ENCODE data around the gene TOM1L1. TPM values are rescaled to one million over a fixed set of nuclear protein-coding genes. Genes with fewer than 3 reads are reported as not detected.

Gene TOM1L1
- total RNA-seq, 6 experiments from 2014 or later: 15.4 to 26.0 (median 21.7) TPM

DNA sequence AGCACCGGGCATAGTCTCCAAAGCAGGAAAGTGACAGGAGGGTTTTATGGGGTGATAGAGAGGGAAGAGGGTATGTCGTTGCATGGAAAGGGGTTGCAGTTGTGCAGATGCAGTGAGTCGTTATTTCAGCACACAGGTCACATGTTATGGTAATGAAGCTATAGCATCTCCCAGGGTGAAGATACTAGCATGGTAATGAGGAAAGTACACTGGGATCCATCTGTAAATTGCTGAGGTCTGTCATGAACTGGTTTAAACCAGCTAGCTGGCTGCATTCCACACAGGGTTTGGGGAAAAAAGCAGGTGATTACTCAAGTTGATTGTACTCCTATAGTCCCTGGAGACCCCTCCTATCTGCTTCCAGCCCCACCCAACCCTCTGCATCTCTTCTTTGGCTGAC is 56.1 kb downstream of the TOM1L1 start:
- Mint-ChIP-seq H3K9me3 (no peaks in the 10 kb centered on the region), H3K36me3 (ENCODE audit: low read depth) (peaks cover 36% of the 10 kb centered on the region), H3K4me1 (ENCODE audit: low read depth) (no peaks in the 10 kb centered on the region), H3K27me3 (ENCODE audit: insufficient read depth) (peaks cover 2% of the 10 kb centered on the region; the same call in 1 of the 2 replicates), H3K27ac (no peak overlapping the region), H3K4me3 (no peak overlapping the region)
- TF ChIP-seq, protein P1, sequence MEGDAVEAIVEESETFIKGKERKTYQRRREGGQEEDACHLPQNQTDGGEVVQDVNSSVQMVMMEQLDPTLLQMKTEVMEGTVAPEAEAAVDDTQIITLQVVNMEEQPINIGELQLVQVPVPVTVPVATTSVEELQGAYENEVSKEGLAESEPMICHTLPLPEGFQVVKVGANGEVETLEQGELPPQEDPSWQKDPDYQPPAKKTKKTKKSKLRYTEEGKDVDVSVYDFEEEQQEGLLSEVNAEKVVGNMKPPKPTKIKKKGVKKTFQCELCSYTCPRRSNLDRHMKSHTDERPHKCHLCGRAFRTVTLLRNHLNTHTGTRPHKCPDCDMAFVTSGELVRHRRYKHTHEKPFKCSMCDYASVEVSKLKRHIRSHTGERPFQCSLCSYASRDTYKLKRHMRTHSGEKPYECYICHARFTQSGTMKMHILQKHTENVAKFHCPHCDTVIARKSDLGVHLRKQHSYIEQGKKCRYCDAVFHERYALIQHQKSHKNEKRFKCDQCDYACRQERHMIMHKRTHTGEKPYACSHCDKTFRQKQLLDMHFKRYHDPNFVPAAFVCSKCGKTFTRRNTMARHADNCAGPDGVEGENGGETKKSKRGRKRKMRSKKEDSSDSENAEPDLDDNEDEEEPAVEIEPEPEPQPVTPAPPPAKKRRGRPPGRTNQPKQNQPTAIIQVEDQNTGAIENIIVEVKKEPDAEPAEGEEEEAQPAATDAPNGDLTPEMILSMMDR (IDR thresholded peaks at IDR 0.05): no peak
- DNase-seq: no peak

DNA sequence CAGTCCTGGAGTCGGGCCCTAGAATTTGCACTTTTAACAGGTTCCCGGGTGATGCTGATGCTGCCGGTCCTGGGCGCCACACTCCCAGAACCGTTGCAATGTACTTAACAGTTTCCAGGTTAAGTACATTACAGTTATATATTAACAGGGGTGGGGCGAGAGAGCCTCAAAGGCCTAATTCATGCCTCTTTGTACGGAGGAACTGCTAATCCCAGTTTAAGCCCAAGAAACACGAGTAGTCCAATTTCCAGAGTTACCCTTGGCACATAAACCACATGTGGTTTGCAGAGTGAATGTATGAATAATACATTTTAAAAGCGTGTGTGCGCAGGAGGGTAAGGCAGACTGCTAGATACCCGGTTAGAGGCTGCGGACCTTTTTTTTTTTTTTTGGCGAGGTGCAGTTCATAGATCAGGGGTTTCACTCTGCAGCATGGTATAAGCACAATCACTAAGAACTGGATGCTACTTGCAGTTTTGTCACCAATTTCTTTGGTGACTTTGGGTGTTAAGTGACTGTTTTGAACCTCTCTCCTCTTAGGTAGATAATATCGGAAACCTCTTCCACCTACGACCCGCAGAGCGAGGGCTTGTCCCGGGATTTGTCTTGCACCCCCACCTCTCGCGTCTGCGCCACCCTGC is 67.1 kb downstream of the TOM1L1 start:
- Mint-ChIP-seq H3K27me3 (ENCODE audit: insufficient read depth) (peaks cover 1% of the 10 kb centered on the region; the same call in 1 of the 2 replicates), H3K36me3 (ENCODE audit: low read depth) (0 out of 2 replicates have a peak, but pooled peaks cover 8% of the 10 kb centered on the region), H3K4me1 (ENCODE audit: low read depth) (peaks cover 16% of the 10 kb centered on the region), H3K4me3 (no peak overlapping the region), H3K9me3 (no peaks in the 10 kb centered on the region), H3K27ac (no peak overlapping the region)
- TF ChIP-seq, protein P1 (IDR thresholded peaks at IDR 0.05): no peak; the same call in 1 of the 2 replicates
- peak; percentile 29 for DNase-seq

DNA sequence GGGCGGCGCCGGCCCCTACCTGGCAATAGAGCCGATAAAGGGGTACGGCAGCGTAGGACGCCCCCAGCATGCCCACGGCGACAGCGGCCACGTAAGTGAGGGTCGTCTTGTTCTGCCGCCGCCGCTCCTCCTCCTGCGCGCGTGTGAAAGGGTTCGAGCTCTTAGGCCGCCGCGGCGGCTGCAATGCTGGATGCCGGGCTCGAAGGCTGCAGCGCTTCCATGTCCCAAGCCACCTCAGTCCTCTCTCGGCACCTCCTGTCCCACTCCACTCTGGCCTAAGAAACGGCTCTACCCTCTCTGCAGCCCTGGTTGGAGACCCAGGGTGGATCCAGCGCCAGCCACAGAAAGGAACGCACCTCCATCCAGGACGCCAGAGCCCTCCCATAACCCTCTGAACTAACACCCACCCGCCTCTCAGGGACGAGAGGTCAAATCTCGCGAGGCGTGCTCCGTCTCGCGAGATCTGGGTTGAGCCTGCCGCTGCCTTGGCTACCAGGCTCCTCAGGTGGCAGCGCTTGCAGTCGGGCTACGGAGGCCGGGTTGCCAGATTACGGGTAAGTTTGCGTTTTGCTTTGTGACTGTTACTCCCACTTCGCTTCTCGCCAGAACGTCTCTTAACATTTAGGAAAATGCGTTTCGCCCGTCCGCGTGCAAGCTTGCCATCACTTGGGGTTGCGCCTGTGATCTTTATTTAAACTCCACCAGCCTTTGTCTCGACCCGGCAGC is 67.8 kb downstream of the TOM1L1 start, which contains the start of the genes COX11 and STXBP4:
Gene COX11, minus strand, starts transcription at position 393 of the 726 bp plus-strand sequence. Its CDS starts 8 bp downstream, at position 385.
Gene STXBP4, plus strand, starts transcription at position 504 of the 726 bp plus-strand sequence. CDS start 17,455 bp downstream, outside the sequence.
- peaks cover 1% of the 10 kb centered on the region; the same call in 1 of the 2 replicates for H3K27me3 Mint-ChIP-seq (ENCODE audit: insufficient read depth)
- DNase-seq: peak; percentile 93
- TF ChIP-seq, protein P1 (IDR thresholded peaks at IDR 0.05): peak; percentile 69
- 0 out of 2 replicates have a peak, but pooled peaks cover 8% of the 10 kb centered on the region for H3K36me3 Mint-ChIP-seq (ENCODE audit: low read depth)
- no peak within 1 kb of the TSS for H3K27ac Mint-ChIP-seq
- H3K4me3 Mint-ChIP-seq: no peak within 1 kb of the TSS
- H3K9me3 Mint-ChIP-seq: no peaks in the 10 kb centered on the region
- H3K4me1 Mint-ChIP-seq (ENCODE audit: low read depth): peaks cover 16% of the 10 kb centered on the region

DNA sequence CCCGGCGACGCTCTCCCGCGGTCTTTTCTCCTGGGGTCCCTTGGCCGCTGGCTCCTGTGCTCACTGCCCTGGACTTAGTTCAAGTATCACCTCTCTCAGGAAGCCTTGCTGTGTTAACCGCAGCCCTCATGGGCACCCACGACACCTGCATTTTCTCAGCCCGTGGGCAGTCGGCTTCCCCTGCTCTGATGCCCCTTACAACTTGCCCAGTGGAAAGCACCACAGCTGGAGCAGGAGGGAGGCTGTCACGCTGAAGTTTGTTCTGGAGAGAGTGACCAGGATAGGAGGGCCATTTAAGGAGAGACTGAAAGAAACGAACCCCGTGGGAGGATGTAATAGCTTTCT is 68.3 kb downstream of the TOM1L1 start:
- peaks cover 1% of the 10 kb centered on the region; the same call in 1 of the 2 replicates for H3K27me3 Mint-ChIP-seq (ENCODE audit: insufficient read depth)
- H3K9me3 Mint-ChIP-seq: no peaks in the 10 kb centered on the region
- H3K4me1 Mint-ChIP-seq (ENCODE audit: low read depth): peaks cover 16% of the 10 kb centered on the region
- TF ChIP-seq, protein P1 (IDR thresholded peaks at IDR 0.05): no peak
- H3K4me3 Mint-ChIP-seq: no peak overlapping the region
- peak; percentile 5 for DNase-seq
- 0 out of 2 replicates have a peak, but pooled peaks cover 8% of the 10 kb centered on the region for H3K36me3 Mint-ChIP-seq (ENCODE audit: low read depth)
- no peak overlapping the region for H3K27ac Mint-ChIP-seq

DNA sequence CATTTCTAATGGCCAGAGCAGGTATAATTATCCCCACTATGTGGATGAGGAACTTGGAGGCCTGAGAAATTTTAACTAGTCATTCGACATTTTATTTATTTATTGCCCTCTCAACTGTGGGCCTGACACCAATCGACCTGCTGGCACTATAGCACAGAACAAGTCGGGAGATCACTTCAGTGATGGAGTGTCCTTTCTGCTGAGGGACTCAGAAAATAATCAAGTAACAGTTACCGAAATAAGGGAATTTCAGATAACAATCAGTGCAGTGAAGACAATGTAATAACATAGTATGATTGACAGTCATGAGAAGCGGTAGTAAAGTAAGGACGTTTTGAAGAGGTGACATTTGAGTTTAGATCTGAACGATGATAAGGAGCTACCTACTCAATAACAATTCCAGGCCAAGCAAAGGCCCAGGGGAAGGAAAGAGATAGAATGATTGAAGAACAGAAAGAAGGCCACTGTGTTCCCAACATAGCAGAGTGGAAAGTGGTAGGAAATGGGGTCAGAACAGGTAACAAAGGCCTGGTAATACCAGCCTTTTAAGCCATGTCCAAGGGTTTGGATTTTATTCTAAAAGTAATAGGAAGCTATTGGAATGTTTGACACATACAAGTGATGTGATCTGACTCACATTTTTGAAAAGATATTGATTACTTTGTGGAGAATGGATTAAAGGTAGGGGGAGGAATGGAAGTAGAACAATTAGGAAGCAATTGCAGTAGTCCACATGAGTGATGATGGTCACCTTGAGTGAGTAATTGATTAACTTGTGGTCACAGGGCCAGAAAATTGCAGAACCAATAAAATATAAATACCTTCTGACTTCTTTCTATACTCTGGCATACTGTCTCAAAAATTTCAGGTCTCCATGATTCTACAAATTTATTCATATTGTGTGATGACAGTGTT is 69.3 kb downstream of the TOM1L1 start:
- Mint-ChIP-seq H3K4me3 (no peak overlapping the region), H3K4me1 (ENCODE audit: low read depth) (peaks cover 16% of the 10 kb centered on the region), H3K27me3 (ENCODE audit: insufficient read depth) (peaks cover 1% of the 10 kb centered on the region; the same call in 1 of the 2 replicates), H3K36me3 (ENCODE audit: low read depth) (0 out of 2 replicates have a peak, but pooled peaks cover 8% of the 10 kb centered on the region), H3K27ac (no peak overlapping the region; the same call in 1 of the 2 replicates), H3K9me3 (no peaks in the 10 kb centered on the region)
- DNase-seq: no peak
- TF ChIP-seq, protein P1 (IDR thresholded peaks at IDR 0.05): no peak
